GM21381 (cell line): ENCODE measurements around the gene NANOS3.
"Not testable (repeated sequence)": the region's sequence is repeated elsewhere in the genome, so short reads cannot be mapped to it uniquely, and the experiment has no call there.

Source experiments
- ATAC-seq: cut with Tn5 transposase; IDR thresholded peaks from one replicate; pipeline ENCODE4 v1.9.1; 2021; ENCODE audit warnings: mild to moderate bottlenecking, moderate library complexity; ENCODE audit not compliant: unreplicated experiment

The NANOS3 gene

DNA sequence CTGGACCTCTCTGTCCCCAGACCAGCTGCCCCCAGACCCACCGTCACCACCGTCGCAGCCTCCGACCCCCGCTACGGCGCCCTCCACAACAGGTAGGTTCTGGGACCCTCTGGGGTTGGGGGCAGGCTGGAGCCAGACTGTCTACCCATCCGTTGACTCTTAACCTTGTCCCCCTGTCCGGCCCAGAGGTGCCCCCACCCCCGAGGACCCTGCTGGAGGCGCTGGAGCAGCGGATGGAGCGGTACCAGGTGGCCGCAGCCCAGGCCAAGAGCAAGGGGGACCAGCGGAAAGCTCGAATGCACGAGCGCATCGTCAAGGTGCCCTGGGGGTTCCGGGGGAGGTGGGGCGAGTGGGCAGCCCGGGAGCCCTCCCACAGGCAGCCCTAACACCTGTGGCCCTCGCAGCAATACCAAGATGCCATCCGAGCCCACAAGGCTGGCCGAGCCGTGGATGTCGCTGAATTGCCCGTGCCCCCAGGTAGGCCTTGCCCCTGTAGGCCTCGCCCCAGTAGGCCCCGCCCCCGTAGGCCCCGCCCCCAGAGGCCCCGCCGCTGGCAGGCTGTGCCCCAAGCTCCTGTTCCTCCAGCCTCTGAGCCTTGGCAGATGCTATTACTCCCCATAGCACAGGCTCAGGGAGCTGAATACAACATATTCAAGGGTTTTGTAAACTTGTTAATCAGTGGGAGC is 41.9 kb downstream of the NANOS3 start:
- ATAC-seq, result no peak

DNA sequence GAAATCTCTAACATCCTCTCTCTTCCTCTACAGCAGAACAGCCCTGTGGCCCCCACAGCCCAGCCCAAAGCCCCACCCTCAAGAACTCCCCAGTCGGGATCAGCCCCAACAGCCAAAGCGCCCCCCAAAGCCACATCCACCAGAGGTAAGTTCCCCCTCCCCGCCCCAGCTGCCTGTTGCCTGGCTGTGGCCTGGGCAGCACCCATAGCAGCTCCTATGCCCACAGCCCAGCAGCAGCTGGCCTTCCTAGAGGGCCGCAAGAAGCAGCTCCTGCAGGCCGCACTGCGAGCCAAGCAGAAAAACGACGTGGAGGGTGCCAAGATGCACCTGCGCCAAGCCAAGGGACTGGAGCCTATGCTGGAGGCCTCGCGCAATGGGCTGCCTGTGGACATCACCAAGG is 43.6 kb downstream of the NANOS3 start:
- ATAC-seq, result no peak

DNA sequence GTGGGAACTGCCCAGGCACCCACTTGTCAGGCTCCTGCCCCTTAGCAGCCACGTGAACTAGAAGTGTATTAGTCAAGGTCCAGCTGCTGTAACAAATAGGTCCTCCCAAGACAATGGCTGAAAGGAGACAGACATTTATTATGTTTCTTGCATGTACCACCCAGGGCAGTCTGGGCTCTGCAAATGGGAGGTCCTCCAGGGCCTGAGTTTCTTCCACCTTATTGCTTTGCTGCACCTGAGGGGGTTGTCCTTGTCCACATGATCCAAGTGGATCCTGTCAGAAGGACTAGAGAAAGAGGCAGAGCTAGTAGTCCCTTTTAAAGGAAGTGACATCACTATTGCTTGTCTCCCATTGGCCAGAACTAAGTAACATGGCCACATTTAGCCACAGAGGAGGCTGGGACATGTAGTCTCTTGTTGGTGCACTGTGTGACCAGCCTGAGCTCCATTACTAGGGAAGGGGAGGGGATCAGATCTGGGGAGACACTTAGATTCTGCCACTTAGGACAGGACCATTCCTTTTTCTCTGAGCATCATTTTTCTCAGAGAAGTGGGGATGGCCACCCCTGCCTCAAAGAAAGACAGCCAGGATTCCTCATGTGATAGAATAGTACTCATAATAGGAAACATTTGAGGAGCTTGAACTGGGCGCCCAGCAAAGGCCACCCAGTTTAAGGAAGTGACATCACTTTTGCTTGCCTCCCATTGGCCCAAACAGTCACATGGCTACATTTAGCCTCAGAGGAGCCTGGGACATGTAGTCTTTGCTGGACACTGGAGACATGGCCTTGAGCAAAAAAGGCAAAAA is 44.2 kb downstream of the NANOS3 start:
- no peak for ATAC-seq

DNA sequence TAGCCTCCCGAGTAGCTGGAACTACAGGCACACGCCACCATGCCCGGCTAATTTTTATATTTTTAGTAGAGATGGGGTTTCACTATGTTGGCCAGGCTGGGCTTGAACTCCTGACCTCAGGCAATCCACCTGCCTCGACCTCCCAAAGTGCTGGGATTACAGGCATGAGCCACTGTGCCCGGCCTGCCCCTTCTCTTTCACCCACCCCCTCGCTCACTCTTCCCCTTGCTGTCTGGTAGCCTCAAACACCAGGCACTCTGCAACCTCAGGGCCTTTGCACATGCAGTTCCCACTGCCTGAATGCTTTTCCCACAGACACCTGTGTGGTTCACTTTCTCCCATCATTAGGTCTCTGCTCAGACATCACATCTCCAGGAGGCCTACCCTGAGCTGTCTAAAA is 45.2 kb downstream of the NANOS3 start:
- not testable (repeated sequence) for ATAC-seq

DNA sequence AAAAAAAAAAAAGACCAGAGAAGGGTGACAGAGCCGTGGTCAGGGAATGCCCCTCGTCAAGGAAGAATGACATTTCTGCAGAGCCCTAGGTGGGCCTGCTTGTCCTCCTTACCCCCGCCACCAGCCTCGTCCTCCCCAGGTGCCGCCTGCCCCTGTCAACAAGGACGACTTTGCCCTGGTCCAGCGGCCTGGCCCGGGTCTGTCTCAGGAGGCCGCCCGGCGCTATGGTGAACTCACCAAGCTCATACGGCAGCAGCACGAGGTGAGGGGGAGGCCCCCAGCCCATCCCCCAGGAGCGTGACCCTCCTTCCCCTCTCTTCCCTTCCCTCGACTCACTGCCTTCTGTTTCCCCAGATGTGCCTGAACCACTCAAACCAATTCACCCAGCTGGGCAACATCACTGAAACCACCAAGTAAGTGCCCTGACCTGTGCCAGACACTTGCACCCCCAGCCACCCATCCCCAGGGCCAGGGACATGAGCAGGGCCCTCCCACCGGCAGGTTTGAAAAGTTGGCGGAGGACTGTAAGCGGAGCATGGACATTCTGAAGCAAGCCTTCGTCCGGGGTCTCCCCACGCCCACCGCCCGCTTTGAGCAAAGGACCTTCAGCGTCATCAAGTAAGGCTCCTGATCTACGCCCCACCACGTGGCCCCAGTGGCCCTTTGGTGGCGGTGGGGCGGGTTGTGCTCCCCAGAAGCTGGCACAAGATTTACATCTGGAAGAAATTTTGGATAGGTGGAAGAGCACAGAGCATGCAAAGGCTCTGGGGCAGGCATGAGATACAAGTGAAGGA is 46.5 kb downstream of the NANOS3 start:
- no peak for ATAC-seq

DNA sequence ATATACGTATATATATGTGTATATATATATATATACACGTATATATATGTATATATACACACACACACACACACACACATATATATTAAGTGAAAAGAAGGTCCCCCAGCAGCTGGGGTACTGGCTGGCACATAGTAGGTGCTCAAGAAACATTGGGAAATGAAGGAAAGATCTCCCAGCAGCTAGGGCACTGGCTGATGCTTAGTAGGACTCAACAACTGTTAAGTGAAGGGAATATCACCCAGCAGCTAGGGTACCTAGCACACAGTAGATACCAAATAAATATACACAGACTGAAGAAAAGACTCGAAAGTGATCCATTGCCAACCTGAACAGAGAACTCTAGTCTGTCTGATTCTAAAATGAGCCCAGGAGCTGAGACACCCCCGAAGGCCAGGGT is 49.1 kb downstream of the NANOS3 start:
- ATAC-seq, result no peak

DNA sequence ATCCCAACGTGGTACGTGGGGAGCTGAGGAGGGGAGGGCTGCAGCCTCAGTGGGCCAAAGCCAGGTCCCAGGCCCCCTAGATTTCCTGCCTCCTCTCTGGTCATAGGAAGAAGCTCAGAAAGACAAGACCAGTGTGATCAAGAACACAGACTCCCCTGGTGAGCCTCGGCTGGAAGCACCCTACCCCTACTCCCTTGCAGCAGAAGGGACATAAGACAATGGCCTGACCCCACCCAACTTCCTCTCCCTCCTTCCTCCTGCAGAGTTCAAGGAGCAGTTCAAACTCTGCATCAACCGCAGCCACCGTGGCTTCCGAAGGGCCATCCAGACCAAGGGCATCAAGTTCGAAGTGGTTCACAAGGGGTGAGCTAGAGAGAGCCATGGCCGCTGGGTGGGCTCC is 49.8 kb downstream of the NANOS3 start:
- ATAC-seq, result no peak

DNA sequence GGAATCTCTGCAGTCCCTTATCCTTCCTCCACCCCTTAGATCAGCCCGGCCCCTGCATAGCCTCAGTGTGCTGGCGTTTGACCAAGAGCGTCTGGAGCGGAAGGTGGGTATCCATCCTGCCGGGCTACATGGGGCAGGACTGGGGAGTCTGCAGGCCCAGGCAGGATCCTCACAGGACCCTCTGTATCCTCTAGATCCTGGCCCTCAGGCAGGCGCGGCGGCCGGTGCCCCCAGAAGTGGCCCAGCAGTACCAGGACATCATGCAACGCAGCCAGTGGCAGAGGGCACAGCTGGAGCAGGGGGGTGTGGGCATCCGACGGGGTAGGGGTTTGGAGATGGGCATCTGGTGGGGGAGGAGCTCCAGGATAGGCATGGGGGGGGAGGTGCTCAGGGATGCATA is 52.4 kb downstream of the NANOS3 start:
- ATAC-seq, result no peak

DNA sequence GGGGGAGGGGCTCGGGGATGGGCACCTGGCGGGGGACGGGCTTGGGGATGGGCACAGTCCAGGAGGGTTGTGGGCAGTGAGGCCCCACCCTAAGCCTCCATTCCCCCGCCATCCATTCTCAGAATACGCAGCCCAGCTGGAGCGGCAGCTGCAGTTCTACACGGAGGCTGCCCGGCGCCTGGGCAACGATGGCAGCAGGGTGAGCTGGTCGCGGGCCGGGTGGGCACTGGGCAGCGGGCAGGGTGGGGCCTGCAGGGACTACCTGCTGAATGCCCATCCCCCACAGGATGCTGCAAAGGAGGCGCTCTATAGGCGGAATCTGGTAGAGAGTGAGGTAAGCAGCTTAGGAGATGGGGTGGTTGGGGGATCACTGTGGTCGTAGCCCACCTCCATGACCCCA is 53.0 kb downstream of the NANOS3 start:
- no peak for ATAC-seq
